Measurements from ENCODE around the gene LRRC23. TPM values are rescaled to one million over a fixed set of nuclear protein-coding genes. Genes with fewer than 3 reads are reported as not detected.
A peak's percentile ranks its signal among the peaks of the same experiment; 100 is the strongest.

LRRC23 gene
- total and polyA plus RNA-seq, 4 experiments from 2014 or later = 4.1 to 9.1 (median 6.2) TPM

DNA sequence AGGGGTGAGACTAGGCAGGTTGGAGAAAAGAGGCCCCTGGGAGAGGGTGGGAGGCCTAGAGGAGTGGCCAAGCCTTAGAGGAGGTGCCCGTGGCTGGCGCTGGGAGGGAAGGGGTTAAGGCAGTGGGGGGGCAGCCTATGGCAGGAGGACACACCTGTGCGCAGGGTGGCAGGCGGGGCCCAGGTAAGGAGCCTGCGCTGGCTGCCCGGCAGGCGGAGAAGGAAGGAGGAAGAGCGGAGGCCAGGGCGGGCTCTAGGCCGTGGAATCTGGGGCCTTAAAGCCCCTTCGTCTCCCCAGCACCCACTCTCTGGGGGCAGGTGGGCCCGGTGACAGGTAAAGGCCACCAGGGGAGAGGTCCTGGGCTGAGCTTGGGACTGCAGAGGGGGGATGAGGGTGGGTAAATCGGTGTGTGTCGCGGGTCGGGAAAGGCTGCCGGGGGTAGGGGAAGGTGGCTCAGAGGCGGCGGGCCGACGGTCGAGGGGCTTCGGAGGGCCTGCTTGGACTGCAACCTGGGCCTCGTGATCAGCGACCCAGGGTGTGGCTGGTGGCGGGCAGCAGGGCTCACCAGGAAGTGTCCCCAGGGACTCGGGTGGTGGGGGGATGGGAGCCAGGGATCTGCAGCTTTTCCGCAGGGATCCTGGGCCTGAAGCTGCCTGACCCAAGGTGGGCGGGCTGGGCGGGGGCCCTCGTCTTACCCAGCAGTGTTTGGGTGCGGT lies 58.6 kb downstream of the LRRC23 start:
- POLR2A ChIA-PET (ENCODE audit: partially characterized antibody) = interaction anchor here (1.1 to 13.5 kb wide), 6 partner anchors 17 to 111 kb away, joined by 3 to 1807 read pairs (median 30); partner anchors contain the start of genes ATN1, C12orf57, LPCAT3 and PTPN6
- Mint-ChIP-seq H3K27me3 (no peaks in the 10 kb centered on the region), H3K36me3 (peaks cover 35 to 53% of the 10 kb centered on the region in 2 donors), H3K4me1 (peaks cover 34 to 63% (median 48%) of the 10 kb centered on the region in 4 donors), H3K9me3 (no peaks in the 10 kb centered on the region), H3K4me3 (no peak overlapping the region), H3K27ac (peak overlapping the region in 5 of 7 donors; percentile 13 to 99 (median 88))
- H3K27me3 ChIP-seq (ENCODE audit: insufficient read depth, low read length) = no peaks in the 10 kb centered on the region
- peaks cover 68% of the 10 kb centered on the region for H3K4me1 ChIP-seq (ENCODE audit: insufficient read depth, low read length)
- H3K9me3 ChIP-seq (ENCODE audit: control insufficient read depth in 1 of 2, low read length in 2 of 2) = no peaks in the 10 kb centered on the region
- no peak for DNase-seq
- H3K36me3 ChIP-seq (ENCODE audit: insufficient read depth, low read length) = peaks cover 36% of the 10 kb centered on the region
- H3K4me3 ChIP-seq (ENCODE audit: low read length in 2 of 2) = no peak overlapping the region
- CTCF ChIA-PET (ENCODE audit: partially characterized antibody) = interaction anchor here (1.0 to 13.5 kb wide), 9 partner anchors 9 to 146 kb away, joined by 3 to 774 read pairs (median 5); partner anchors contain the start of genes C12orf57, C1RL, PTPN6 and RNU7-1
- H3K27ac ChIP-seq (ENCODE audit: low read depth, low read length) = peak overlapping the region; percentile 96
- intact Hi-C loops (cut with micrococcal nuclease) = no loop called here

Small RNAs within 50 kb of the gene (microRNA-seq; reads per million reads assigned to microRNA genes)
- gene MIR141 (ENCODE audit: borderline microRNAs expressed, borderline number of aligned reads, borderline replicate concordance) (66.3 reads per million, percentile 63 among the genes with 10 or more reads in this experiment), gene MIR200C (ENCODE audit: borderline microRNAs expressed, borderline number of aligned reads, borderline replicate concordance) (217 reads per million, percentile 73 among the genes with 10 or more reads in this experiment)

Other genes starting within 250 kb of the LRRC23 start
- gene ING4, start 241.7 kb upstream of the LRRC23 start, total RNA-seq = 10 to 100 TPM; 82.3 to 83.5 TPM
- 100 to 1,000 TPM in 1 of 2 donors, 10 to 100 TPM in 1; 73.0 to 122 TPM for gene ING4, start 241.7 kb upstream of the LRRC23 start, polyA plus RNA-seq
- gene ZNF384, start 215.4 kb upstream of the LRRC23 start, total RNA-seq = 10 to 100 TPM; 88.6 to 88.7 TPM
- 10 to 100 TPM; 14.4 to 45.8 TPM for gene ZNF384, start 215.4 kb upstream of the LRRC23 start, polyA plus RNA-seq
- gene PIANP, start 204.0 kb upstream of the LRRC23 start, total RNA-seq = 1 to 10 TPM; 1.3 to 1.5 TPM
- gene PIANP, start 204.0 kb upstream of the LRRC23 start, polyA plus RNA-seq = under 1 TPM; 0.61 to 0.69 TPM
- gene COPS7A, start 180.8 kb upstream of the LRRC23 start, total RNA-seq = 10 to 100 TPM; 36.9 to 37.7 TPM
- 10 to 100 TPM; 44.7 to 48.6 TPM for gene COPS7A, start 180.8 kb upstream of the LRRC23 start, polyA plus RNA-seq
- gene MLF2, start 151.7 kb upstream of the LRRC23 start, total RNA-seq = 10 to 100 TPM; 79.8 to 80.3 TPM
- gene MLF2, start 151.7 kb upstream of the LRRC23 start, polyA plus RNA-seq = 100 to 1,000 TPM; 111 to 130 TPM
- gene PTMS, start 138.5 kb upstream of the LRRC23 start, total RNA-seq = 1 to 10 TPM; 2.0 to 2.9 TPM
- 1 to 10 TPM; 1.3 to 3.6 TPM for gene PTMS, start 138.5 kb upstream of the LRRC23 start, polyA plus RNA-seq
- gene LAG3, start 132.3 kb upstream of the LRRC23 start, total RNA-seq = 1 to 10 TPM; 2.4 to 3.8 TPM
- 1 to 10 TPM; 4.9 to 8.3 TPM for gene LAG3, start 132.3 kb upstream of the LRRC23 start, polyA plus RNA-seq
- gene CD4, start 115.3 kb upstream of the LRRC23 start, total RNA-seq = 100 to 1,000 TPM; 285 to 291 TPM
- gene CD4, start 115.3 kb upstream of the LRRC23 start, polyA plus RNA-seq = 100 to 1,000 TPM; 251 to 456 TPM
- gene GPR162, start 83.0 kb upstream of the LRRC23 start, total RNA-seq = under 1 TPM in 1 of 2 experiments, not detected in 1; 0.32 TPM
- gene GPR162, start 83.0 kb upstream of the LRRC23 start, polyA plus RNA-seq = not detected
- gene P3H3, start 76.4 kb upstream of the LRRC23 start, total RNA-seq = 10 to 100 TPM; 11.2 to 11.8 TPM
- 1 to 10 TPM in 1 of 2 donors, under 1 TPM in 1; 0.72 to 1.2 TPM for gene P3H3, start 76.4 kb upstream of the LRRC23 start, polyA plus RNA-seq
- 1 to 10 TPM; 5.1 to 5.2 TPM for gene GNB3, start 63.9 kb upstream of the LRRC23 start, total RNA-seq
- not detected for gene GNB3, start 63.9 kb upstream of the LRRC23 start, polyA plus RNA-seq
- gene CDCA3, start 53.5 kb upstream of the LRRC23 start, total RNA-seq = 1 to 10 TPM; 1.3 to 2.0 TPM
- under 1 TPM; 0.09 to 0.39 TPM for gene CDCA3, start 53.5 kb upstream of the LRRC23 start, polyA plus RNA-seq
- gene USP5, start 52.7 kb upstream of the LRRC23 start, total RNA-seq = 10 to 100 TPM; 65.2 to 69.3 TPM
- 10 to 100 TPM; 53.9 to 73.0 TPM for gene USP5, start 52.7 kb upstream of the LRRC23 start, polyA plus RNA-seq
- gene TPI1, start 37.3 kb upstream of the LRRC23 start, total RNA-seq = 100 to 1,000 TPM; 155 to 164 TPM
- 100 to 1,000 TPM; 572 to 777 TPM for gene TPI1, start 37.3 kb upstream of the LRRC23 start, polyA plus RNA-seq
- 10 to 100 TPM; 19.8 to 21.9 TPM for gene SPSB2, start 31.5 kb upstream of the LRRC23 start, total RNA-seq
- gene SPSB2, start 31.5 kb upstream of the LRRC23 start, polyA plus RNA-seq = 10 to 100 TPM; 16.6 to 25.5 TPM
- gene ENO2, start 9.8 kb downstream of the LRRC23 start, total RNA-seq = 100 to 1,000 TPM; 187 to 190 TPM
- 10 to 100 TPM; 28.4 to 35.8 TPM for gene ENO2, start 9.8 kb downstream of the LRRC23 start, polyA plus RNA-seq
- gene ATN1, start 23.1 kb downstream of the LRRC23 start, total RNA-seq = 10 to 100 TPM; 32.2 to 33.0 TPM
- 1 to 10 TPM in 1 of 2 donors, under 1 TPM in 1; 0.16 to 1.1 TPM for gene ATN1, start 23.1 kb downstream of the LRRC23 start, polyA plus RNA-seq
- gene RNU7-1, start 39.0 kb downstream of the LRRC23 start, total RNA-seq = not detected
- gene RNU7-1, start 39.0 kb downstream of the LRRC23 start, polyA plus RNA-seq = not detected
- 100 to 1,000 TPM; 423 to 425 TPM for gene C12orf57, start 39.2 kb downstream of the LRRC23 start, total RNA-seq
- 100 to 1,000 TPM; 155 to 244 TPM for gene C12orf57, start 39.2 kb downstream of the LRRC23 start, polyA plus RNA-seq
- gene PTPN6, start 46.5 kb downstream of the LRRC23 start, total RNA-seq = 100 to 1,000 TPM; 189 to 199 TPM
- 100 to 1,000 TPM; 126 to 325 TPM for gene PTPN6, start 46.5 kb downstream of the LRRC23 start, polyA plus RNA-seq
- gene PHB2, start 65.8 kb downstream of the LRRC23 start, total RNA-seq = 100 to 1,000 TPM; 142 to 148 TPM
- 100 to 1,000 TPM; 102 to 114 TPM for gene PHB2, start 65.8 kb downstream of the LRRC23 start, polyA plus RNA-seq
- gene EMG1, start 66.1 kb downstream of the LRRC23 start, total RNA-seq = 10 to 100 TPM; 68.6 to 70.8 TPM
- 10 to 100 TPM; 68.8 to 69.8 TPM for gene EMG1, start 66.1 kb downstream of the LRRC23 start, polyA plus RNA-seq
- 10 to 100 TPM; 18.3 to 21.6 TPM for gene LPCAT3, start 113.7 kb downstream of the LRRC23 start, total RNA-seq
- gene LPCAT3, start 113.7 kb downstream of the LRRC23 start, polyA plus RNA-seq = 10 to 100 TPM; 25.3 to 33.8 TPM
- gene C1S, start 155.9 kb downstream of the LRRC23 start, total RNA-seq = 1 to 10 TPM; 1.3 to 2.6 TPM
- not detected for gene C1S, start 155.9 kb downstream of the LRRC23 start, polyA plus RNA-seq
- 1 to 10 TPM in 1 of 2 experiments, under 1 TPM in 1; 0.86 to 2.3 TPM for gene C1R, start 187.6 kb downstream of the LRRC23 start, total RNA-seq
- gene C1R, start 187.6 kb downstream of the LRRC23 start, polyA plus RNA-seq = under 1 TPM; 0.44 to 0.53 TPM
- 10 to 100 TPM; 30.7 to 33.6 TPM for gene C1RL, start 204.4 kb downstream of the LRRC23 start, total RNA-seq
- gene C1RL, start 204.4 kb downstream of the LRRC23 start, polyA plus RNA-seq = 1 to 10 TPM; 4.9 to 9.6 TPM
- gene RBP5, start 224.1 kb downstream of the LRRC23 start, total RNA-seq = 1 to 10 TPM; 1.2 to 1.3 TPM
- gene RBP5, start 224.1 kb downstream of the LRRC23 start, polyA plus RNA-seq = not detected
- 10 to 100 TPM; 50.7 to 58.5 TPM for gene CLSTN3, start 225.5 kb downstream of the LRRC23 start, total RNA-seq
- 1 to 10 TPM; 6.7 to 7.5 TPM for gene CLSTN3, start 225.5 kb downstream of the LRRC23 start, polyA plus RNA-seq